Measurements from ENCODE around the gene MATN4.

The MATN4 gene

GRCh38 chr20:45246109-45246508 is 62.0 kb downstream of the MATN4 start:
- DNase-seq: no peak
